Stimulated activated CD4-positive, alpha-beta T cell treated with anti-CD3 and anti-CD28 coated beads, Interleukin-4, amount 100 ng/mL, for 48 hours (primary cell): ENCODE measurements around the gene IMMP2L.

ENCODE experiments used
- DNase-seq, 2 donors: peaks; one replicate each; pipeline ENCODE4 v3.0.0-alpha.2; 2020; ENCODE audit warnings: low read depth in 2 of 2

IMMP2L gene

DNA sequence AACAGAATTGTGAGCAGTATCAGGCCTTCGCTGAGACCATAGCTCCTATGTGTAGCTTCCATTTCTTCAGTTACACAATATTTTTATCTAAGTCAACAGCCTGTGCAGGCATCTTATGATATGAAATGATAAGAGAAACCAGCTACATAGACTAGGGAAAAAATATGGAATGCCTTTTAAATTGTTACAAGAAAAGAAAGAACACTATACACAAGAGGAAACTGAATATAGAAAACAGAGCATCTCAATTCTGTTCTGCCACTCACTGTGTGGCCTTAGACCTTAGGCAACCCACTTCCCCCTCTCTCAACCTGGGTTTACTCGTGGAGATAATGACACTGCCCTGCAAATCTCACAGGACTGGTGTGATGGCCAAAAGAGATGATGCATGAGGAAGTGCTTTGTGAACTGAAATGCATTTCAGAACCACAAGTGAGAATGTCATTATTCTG lies 338.5 kb downstream of the IMMP2L start:
- DNase-seq: no peak

DNA sequence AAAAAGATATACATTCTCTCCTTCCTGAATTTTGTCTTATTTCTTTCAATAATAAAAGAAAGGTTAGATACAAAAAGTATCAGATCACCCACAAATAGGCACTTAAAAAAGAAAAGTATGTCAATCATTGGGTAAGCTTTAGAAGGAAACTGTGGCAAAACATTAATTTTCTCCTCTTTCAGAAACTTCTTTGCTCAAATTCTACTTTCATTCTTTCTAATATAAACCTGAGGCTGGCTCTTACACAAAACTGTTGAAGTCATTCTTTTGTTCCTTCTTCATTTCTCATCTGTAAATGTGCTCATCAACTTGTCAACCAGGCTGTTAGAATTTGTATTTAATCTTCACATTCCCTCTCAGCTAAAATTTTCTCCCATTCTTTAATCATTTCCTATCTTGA lies 346.7 kb downstream of the IMMP2L start:
- no peak for DNase-seq

GRCh38 chr7:111212857-111213523 lies 349.3 kb downstream of the IMMP2L start:
- no peak for DNase-seq

DNA sequence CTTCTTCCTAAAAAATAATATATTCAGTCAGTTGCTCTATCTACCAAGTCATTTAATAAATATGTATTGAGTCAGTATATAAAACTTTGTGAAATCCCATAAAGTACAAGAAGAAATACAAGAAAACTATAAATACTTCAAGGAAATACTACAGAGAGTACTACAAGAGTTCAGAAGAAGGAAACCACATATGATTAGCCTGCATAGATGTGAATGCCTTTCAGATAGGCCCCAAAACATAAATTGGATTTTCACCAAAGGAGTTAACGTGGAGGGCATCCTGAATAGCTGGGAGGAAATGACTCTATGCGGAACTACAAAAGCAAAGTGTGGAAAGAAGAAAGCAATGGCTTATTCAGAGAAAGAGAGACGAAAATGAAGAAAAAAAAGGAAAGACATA lies 351.3 kb downstream of the IMMP2L start:
- DNase-seq: no peak

DNA sequence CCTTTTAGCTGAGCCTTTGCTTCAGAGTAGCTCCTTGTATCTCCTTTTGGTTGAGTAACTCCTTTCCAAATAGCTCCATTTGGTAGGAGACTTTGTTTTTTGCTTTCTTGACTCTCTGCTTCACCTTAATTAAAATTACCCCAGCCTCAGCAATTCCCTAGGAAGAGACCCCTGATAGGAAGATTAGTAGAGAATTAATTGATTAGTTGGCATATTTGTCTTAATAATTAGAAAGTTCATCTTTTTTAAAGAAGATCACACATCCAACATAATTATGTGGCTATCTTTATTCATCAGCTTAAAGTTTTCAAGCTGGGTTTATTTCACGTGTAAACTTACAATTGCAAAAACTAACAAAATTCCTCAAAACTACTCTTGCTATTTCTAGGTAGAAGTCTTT lies 352.2 kb downstream of the IMMP2L start:
- no peak for DNase-seq

- no peak for DNase-seq
These were observed 357.0 kb downstream of the IMMP2L start for GRCh38 chr7:111205251-111205650.

DNA sequence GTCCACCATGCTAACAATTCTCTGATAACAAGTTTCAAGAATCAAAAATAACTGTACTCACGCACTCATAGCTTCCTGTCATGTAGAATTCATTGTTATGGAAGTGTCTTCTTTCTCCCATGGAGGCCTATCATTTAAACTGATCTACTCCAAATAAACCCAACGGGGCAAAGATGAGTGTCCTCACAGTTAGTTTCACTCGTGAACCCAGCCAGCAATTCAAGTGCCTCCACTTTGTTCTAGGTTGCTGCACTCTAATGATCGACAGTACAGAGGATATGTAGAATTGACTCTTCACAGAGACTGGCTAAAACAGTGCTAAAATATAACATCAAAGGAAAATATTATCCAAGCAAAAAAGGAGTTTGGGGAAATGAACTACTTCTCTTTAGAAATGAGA lies 360.0 kb downstream of the IMMP2L start:
- no peak for DNase-seq

DNA sequence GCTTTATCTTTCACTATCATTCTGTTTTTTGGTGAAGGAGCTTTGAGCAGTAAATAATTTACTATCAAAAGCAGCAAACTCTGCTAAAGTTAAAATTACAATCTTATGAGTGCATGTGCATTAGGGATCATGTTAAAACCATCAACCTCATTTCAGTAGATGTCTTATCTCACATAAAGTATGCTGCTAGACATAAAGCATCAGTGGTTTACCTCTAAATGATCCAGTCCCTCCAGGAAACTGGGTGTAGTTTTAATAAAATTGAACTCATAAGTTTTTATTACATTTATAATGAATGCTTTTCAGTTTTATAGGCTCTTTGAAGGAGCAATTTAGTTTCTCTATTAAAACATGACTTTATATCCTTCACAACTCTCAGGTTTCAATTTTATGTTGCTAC lies 362.6 kb downstream of the IMMP2L start:
- no peak for DNase-seq

- no peak for DNase-seq
These were observed 364.0 kb downstream of the IMMP2L start for GRCh38 chr7:111198255-111198654.

DNA sequence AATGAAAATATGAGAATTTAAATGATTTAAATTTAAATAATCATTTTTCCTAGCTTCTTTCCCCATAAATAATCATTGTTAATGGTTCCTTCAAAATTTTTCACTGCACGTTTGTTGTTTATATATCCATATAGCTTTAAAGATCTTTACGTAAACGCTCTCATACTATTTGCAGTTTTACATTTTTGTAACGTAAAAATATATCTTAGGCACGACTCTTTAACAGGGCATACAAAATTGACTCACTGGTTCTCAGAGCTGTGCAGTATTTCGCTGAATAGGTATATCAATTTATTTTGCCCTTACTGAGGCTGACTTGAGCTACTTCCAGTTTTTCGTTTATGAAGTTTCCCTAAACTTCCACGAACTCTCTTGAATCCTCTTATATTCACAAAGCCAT lies 365.6 kb downstream of the IMMP2L start:
- no peak for DNase-seq

DNA sequence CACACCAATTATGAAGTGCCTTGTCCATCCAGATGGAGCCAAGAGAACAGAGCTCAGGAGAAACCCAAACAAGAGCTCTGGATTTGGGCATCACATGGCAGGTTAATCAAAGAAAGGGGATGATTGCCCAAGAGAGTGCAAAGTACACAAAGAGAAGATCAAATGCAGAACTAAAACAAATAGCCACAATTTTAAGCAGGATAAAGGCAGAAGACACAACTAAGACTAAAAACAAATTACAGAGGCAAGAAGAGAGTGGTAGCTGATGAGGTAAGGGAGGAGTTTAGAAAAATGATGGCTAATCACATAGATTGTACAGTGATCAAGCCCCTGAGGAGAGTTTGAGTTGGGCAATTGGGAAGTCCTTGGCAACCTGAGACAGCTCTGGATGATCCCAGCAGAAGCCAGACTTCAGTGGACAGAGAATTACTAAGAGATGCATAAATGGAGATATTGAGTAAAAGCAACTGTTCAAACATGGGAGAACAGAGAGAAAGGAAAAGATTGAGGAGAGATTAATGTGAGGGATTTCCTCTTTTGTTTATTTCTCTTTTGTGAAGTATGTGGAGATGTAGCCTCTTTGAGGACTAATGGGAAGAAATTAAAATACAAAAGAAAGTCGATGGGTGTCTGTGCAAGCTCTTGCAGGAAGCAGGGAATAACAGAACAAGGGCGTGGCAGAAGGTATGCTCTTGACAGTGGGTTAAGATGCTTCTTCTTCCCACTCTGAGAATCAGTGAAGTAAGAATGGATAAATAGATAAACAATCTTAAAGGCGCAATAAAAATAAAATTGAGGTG lies 369.5 kb downstream of the IMMP2L start:
- no peak for DNase-seq

GRCh38 chr7:111190804-111191203 lies 371.5 kb downstream of the IMMP2L start:
- DNase-seq: no peak

DNA sequence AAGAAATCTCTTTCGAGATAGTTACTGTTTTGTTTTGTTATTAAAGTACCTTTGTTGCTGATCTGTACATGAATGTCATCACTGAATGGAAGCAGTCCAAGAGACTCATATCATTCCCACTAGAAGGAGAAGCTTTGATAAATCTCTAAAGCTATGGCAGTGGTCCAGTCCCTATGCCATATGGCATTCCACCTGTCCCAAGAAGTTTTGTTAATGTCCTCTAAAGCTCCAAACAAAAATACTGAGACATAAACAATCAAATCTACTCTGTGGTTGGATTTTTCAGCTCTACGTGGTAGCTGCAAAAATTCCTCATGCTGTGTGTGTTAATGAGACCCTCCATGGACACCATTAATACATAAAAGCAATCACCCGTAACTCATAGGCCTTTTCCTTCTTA lies 377.3 kb downstream of the IMMP2L start:
- no peak for DNase-seq

DNA sequence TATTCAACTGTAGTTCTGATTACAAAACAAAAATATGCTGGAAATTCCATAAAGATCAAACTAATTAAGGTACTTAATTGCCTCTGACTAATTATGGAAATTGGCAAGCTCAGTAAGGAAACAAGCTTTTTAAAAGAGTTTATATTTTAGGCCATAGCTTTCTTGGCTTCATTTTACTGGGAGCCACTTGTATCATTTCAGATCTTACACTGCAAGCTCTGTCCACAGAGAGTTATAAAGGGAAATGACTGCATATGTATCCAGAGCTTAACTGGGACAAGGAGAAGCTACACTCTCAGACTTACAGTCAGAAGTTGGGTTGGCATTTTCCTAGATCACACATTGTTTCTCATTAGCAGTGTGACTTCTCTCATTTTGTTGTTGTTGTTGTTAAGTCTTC lies 379.0 kb downstream of the IMMP2L start:
- no peak for DNase-seq

- DNase-seq: no peak
These were observed 382.0 kb downstream of the IMMP2L start for GRCh38 chr7:111180338-111180737.

- no peak for DNase-seq
These were observed 386.3 kb downstream of the IMMP2L start for GRCh38 chr7:111175908-111176441.

DNA sequence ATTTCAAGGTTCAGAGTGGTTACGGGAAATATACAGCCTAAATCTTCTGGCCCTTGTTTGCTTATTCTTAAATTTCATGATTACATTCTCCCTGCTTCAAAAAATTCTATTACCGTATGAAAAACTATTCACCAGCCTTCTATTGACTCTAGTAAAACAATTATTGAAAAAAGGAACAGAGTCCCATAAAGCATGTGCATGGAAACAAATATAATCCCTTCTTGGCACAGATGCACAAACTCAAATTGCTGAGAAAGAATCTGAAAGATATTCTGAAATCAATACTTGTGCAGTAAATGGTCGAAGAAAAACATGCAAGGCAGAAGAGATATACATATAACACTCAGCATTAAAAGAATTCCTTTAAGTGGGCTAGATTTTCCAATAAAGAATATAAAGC lies 387.8 kb downstream of the IMMP2L start:
- no peak for DNase-seq

DNA sequence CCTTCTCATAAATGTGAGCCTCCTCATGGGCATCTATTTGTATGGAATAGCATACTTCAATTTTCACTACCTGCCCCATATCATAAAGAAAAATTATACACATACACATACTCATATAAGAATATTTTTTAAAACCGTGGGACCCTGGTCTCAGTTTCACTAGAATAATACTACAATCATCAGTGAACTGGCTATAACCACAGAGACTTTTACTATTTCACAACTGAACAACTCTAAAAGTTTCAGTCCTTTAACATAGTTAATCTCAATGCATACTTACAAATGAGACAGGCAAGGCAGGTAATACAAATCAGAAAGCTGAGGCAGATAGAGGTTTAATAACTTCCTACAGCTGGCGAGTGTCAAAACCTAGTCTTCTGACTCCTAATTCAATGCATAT lies 388.3 kb downstream of the IMMP2L start:
- DNase-seq: no peak

- DNase-seq: no peak
These were observed 388.8 kb downstream of the IMMP2L start for GRCh38 chr7:111173528-111173927.

GRCh38 chr7:111172564-111173257 lies 389.6 kb downstream of the IMMP2L start:
- no peak for DNase-seq

- no peak for DNase-seq
These were observed 394.1 kb downstream of the IMMP2L start for GRCh38 chr7:111168182-111168581.

DNA sequence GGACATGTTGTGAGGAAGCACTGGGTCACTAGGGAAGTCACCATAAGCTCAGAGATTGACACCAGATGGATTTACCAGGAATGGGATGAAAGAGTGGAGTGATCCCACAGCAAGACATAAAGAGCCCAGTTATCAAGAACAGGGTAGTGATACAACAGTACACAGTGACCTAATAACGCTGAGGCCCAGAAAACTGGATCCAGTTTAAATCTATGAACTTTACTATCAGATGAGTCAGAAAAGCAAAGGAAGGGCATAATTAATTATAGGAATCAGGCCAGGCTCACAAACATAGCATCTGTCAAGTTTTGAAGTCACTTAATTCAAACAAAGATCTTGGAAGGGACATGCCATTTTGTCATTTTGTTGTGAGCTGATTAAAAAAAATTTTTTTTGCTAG lies 397.9 kb downstream of the IMMP2L start:
- no peak for DNase-seq

DNA sequence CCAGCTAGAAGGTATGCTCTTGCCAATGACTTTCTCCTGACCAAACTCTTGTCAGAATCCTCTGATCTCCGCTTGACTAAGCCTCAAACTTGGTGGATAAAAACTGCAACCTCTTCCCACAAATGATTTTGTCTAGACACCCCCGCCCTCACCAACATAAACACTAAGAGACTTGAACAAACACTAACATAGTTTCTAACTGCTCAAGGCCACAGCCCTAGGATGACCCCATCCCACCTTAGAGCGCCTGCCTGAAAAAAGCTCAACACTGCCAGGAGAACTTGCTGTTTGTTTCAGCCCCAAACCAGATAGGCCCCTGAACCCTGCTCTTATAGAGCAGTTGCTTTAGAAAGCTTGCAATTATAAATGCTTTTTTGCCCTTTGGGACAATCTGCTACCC lies 399.6 kb downstream of the IMMP2L start:
- DNase-seq: no peak
